HCT116 (cell line): ENCODE results near the gene NDUFV3. TPM values are rescaled to one million over a fixed set of nuclear protein-coding genes. Genes with fewer than 3 reads are reported as not detected.

Experiments used
- ATAC-seq: fragments of 200-7000 bp; cut with Tn5 transposase; 2 replicates; pipeline ENCODE4 v1.9.1; 2020; ENCODE audit warnings: mild to moderate bottlenecking, moderate library complexity
- BruUV-seq: library from RNA; stranded (reverse); fragments of 400-500 nt; replicated peaks from 2 replicates; lab custom pipeline; 2021; lab: Mats Ljungman, UMichigan
- CTCF ChIA-PET: fragments of 300-600 bp; sonication (Branson Sonifier 250); formaldehyde crosslinking; loops from one replicate; lab custom pipeline; 2021; ENCODE audit warnings: antibody characterized with exemption; lab: Charles Lee
- POLR2A ChIA-PET: fragments of 300-600, 350-600 bp; sonication (Branson Sonifier 250); formaldehyde crosslinking; loops from one replicate; lab custom pipeline; 2021; ENCODE audit warnings: antibody characterized with exemption; lab: Charles Lee
- RAD21 ChIA-PET, 2 experiments: fragments of 300-600 bp; sonication (Branson Sonifier 250); formaldehyde crosslinking; loops; one replicate each; lab custom pipeline; 2023; ENCODE audit warnings: low total read pairs in 2 of 2; ENCODE audit not compliant: uncharacterized antibody in 2 of 2, unreplicated experiment in 2 of 2, low non-redundant PET in 1 of 2; lab: Charles Lee
- DNase-seq: peaks from one replicate; pipeline ENCODE4 v3.0.0-alpha.2; 2010; ENCODE audit warnings: low read depth, low spot score
- H2AFZ ChIP-seq: fragments of 200-600 bp; shearing (Covaris generic), sonication (generic); 2 replicates; pipeline ENCODE4 v1.6.1; 2017; ENCODE audit warnings: low read depth, mixed run types, mixed read lengths, antibody characterized with exemption, low read length; ENCODE audit not compliant: poor library complexity, severe bottlenecking
- H3K27ac ChIP-seq: 2 replicates; pipeline ENCODE4 v1.5.1; 2012; ENCODE audit warnings: low read depth, low read length
- H3K27me3 ChIP-seq: fragments of 200-600 bp; sonication (generic); 2 replicates; pipeline ENCODE4 v1.6.1; 2016; ENCODE audit warnings: mixed run types, low read length, mixed read lengths; ENCODE audit not compliant: insufficient read depth
- H3K36me3 ChIP-seq, 2 experiments: fragments of 200-500 bp in 1 of 2; fragments of 200-600 bp in 1 of 2; sonication (Bioruptor generic) in 1 of 2; sonication (generic) in 1 of 2; 2 replicates each; pipeline versions ENCODE4 v1.5.1 to v1.6.1; 2014 to 2016; ENCODE audit warnings: low read length in 2 of 2, inconsistent platforms in 1 of 2, mixed read lengths in 1 of 2, mixed run types in 1 of 2; ENCODE audit not compliant: insufficient read depth in 2 of 2, control insufficient read depth in 1 of 2
- H3K4me1 ChIP-seq, 2 experiments: fragments of 200-600 bp in 1 of 2; sonication (generic) in 1 of 2; 2 replicates each; pipeline versions ENCODE4 v1.5.1 to v1.6.1; 2012 to 2017; ENCODE audit warnings: low read length in 2 of 2, inconsistent platforms in 1 of 2, mild to moderate bottlenecking in 1 of 2, mixed read lengths in 1 of 2, mixed run types in 1 of 2, moderate library complexity in 1 of 2; ENCODE audit not compliant: insufficient read depth in 2 of 2, control insufficient read depth in 1 of 2
- H3K4me2 ChIP-seq: fragments of 200-600 bp; sonication (generic); 2 replicates; pipeline ENCODE4 v1.6.1; 2017; ENCODE audit warnings: mixed run types, low read length, mixed read lengths
- H3K4me3 ChIP-seq, 2 experiments: fragments of 200-600 bp in 1 of 2; sonication (generic) in 1 of 2; replicated peaks in 1 of 2; 2 replicates each; pipeline ENCODE4 v1.5.1; 2011 to 2016; ENCODE audit warnings: low read length in 2 of 2, control low read depth in 1 of 2, low read depth in 1 of 2, mild to moderate bottlenecking in 1 of 2, mixed read lengths in 1 of 2, mixed run types in 1 of 2
- H3K79me2 ChIP-seq: fragments of 200-600 bp; sonication (generic); 2 replicates; pipeline ENCODE4 v1.6.1; 2017; ENCODE audit warnings: mild to moderate bottlenecking, mixed run types, low read length, moderate library complexity, mixed read lengths; ENCODE audit not compliant: insufficient read depth
- H3K9ac ChIP-seq: fragments of 200-600 bp; sonication (generic); 2 replicates; pipeline ENCODE4 v1.6.1; 2016; ENCODE audit warnings: low read length, mixed read lengths
- H3K9me2 ChIP-seq: fragments of 200-600 bp; sonication (generic), shearing (Covaris generic); 2 replicates; pipeline ENCODE4 v1.6.1; 2017; ENCODE audit warnings: mixed run types, mild to moderate bottlenecking, moderate library complexity; ENCODE audit not compliant: insufficient read depth
- H3K9me3 ChIP-seq, 2 experiments: fragments of 200-500 bp in 1 of 2; fragments of 200-600 bp in 1 of 2; sonication (Bioruptor generic) in 1 of 2; sonication (generic) in 1 of 2; 2 replicates each; pipeline ENCODE4 v1.6.1; 2014 to 2017; ENCODE audit warnings: low read length in 2 of 2, mixed read lengths in 2 of 2, inconsistent platforms in 1 of 2, low read depth in 1 of 2, mild to moderate bottlenecking in 1 of 2, mixed run types in 1 of 2, moderate library complexity in 1 of 2; ENCODE audit not compliant: control insufficient read depth in 1 of 2, insufficient read depth in 1 of 2
- H4K20me1 ChIP-seq: fragments of 200-600 bp; sonication (generic), shearing (Covaris generic); 2 replicates; pipeline ENCODE4 v1.6.1; 2017; ENCODE audit warnings: mixed run types, mild to moderate bottlenecking, moderate library complexity; ENCODE audit not compliant: insufficient read depth
- CBX3 ChIP-seq: IDR thresholded peaks from 2 replicates; pipeline ENCODE4 v1.6.1; 2012; ENCODE audit warnings: low read depth
- CTCF ChIP-seq, 3 experiments: fragments of 200-600 bp in 1 of 3; sonication (generic) in 1 of 3; IDR thresholded peaks in 2 of 3; conservative IDR thresholded peaks in 1 of 3; 2 replicates each; pipeline ENCODE4 v1.5.1; 2012 to 2017; ENCODE audit warnings: low read depth in 2 of 3, low read length in 2 of 3, antibody characterized with exemption in 1 of 3, borderline replicate concordance in 1 of 3, control low read depth in 1 of 3, mild to moderate bottlenecking in 1 of 3, mixed read lengths in 1 of 3, mixed run types in 1 of 3, moderate library complexity in 1 of 3; ENCODE audit not compliant: insufficient read depth in 1 of 3
- EGR1 ChIP-seq: IDR thresholded peaks from 2 replicates; pipeline ENCODE4 v1.6.1; 2012; ENCODE audit warnings: low read depth
- EZH2phosphoT487 ChIP-seq: fragments of 200-600 bp; IDR thresholded peaks from 2 replicates; pipeline ENCODE4 v1.6.1; 2018; ENCODE audit warnings: antibody characterized with exemption, borderline replicate concordance
- MAX ChIP-seq: IDR thresholded peaks from 2 replicates; pipeline ENCODE4 v1.6.1; 2012
- SRF ChIP-seq: IDR thresholded peaks from 2 replicates; pipeline ENCODE4 v1.6.1; 2012; ENCODE audit warnings: low read depth
- intact Hi-C: fragments of 100-400 bp; cut with micrococcal nuclease; formaldehyde crosslinking; loops from 2 replicates; pipeline ENCODE4 v1.10.0; 2022
- microRNA-seq: library from miRNA; unstranded; fragments of <30 nt; microRNA quantifications from one replicate; pipeline ENCODE4, GENCODE V29; 2016; ENCODE audit warnings: borderline number of aligned reads
- total RNA-seq: library from RNA; stranded (reverse); gene quantifications from one replicate; pipeline ENCODE4 v1.2.1, GENCODE V29; 2021; ENCODE audit not compliant: unreplicated experiment

The NDUFV3 gene
- total RNA-seq, 1 experiment from 2014 or later = 35.2 TPM

GRCh38 chr21:42962380-42963007, 69.4 kb downstream of the NDUFV3 start:
- intact Hi-C loops = no loop called here
- no peak for ATAC-seq
- Histone ChIP-seq H3K4me2 (no peak overlapping the region), H3K27ac (no peak overlapping the region), H3K27me3 (no peaks in the 10 kb centered on the region), H3K36me3 (no peaks in the 10 kb centered on the region), H4K20me1 (no peaks in the 10 kb centered on the region), H3K9me2 (no peaks in the 10 kb centered on the region), H3K9ac (no peak overlapping the region), H3K9me3 (no peaks in the 10 kb centered on the region), H3K4me1 (peaks cover 2 to 4% of the 10 kb centered on the region in 2 experiments; a peak in 3 of 4 replicates), H3K79me2 (no peaks in the 10 kb centered on the region), H2AFZ (no peak overlapping the region), H3K4me3 (no peak overlapping the region)
- no peak for DNase-seq
- RAD21 ChIA-PET = no interaction called here
- POLR2A ChIA-PET = interaction anchor here (1.8 kb wide), 1 partner anchor 12 kb away, joined by 5 read pairs; the partner anchor contains the start of gene PKNOX1
- no peak for TF ChIP-seq CTCF (IDR thresholded peaks at IDR 0.05 in 2 of 3, conservative IDR thresholded peaks at IDR 0.05 in 1 of 3; ENCODE audit: borderline replicate concordance in 1 of 3, insufficient read depth in 1 of 3, low read depth in 2 of 3, low read length in 2 of 3)
- no peak for TF ChIP-seq MAX
- TF ChIP-seq CBX3 = no peak
- no peak for TF ChIP-seq EZH2phosphoT487
- no peak for TF ChIP-seq SRF
- no peak for TF ChIP-seq EGR1
- no TSS peak for BruUV-seq
- CTCF ChIA-PET = no interaction called here

Small RNA genes within 50 kb of the gene (microRNA-seq; reads per million reads assigned to microRNA genes)
- gene MIR5692B = not detected

Other genes with a start within 250 kb of the NDUFV3 start
- gene PDE9A, start 239.7 kb upstream of the NDUFV3 start, total RNA-seq = 31.4 TPM
- gene WDR4, start 13.8 kb upstream of the NDUFV3 start, total RNA-seq = 34.8 TPM
- not detected for gene ERVH48-1, start 32.3 kb downstream of the NDUFV3 start, total RNA-seq
- gene PKNOX1, start 81.3 kb downstream of the NDUFV3 start, total RNA-seq = 12.7 TPM
- 1.4 TPM for gene CBS, start 182.5 kb downstream of the NDUFV3 start, total RNA-seq
- gene U2AF1, start 214.3 kb downstream of the NDUFV3 start, total RNA-seq = 26.1 TPM